Measurements from ENCODE around the gene CDCA5.

The CDCA5 gene

DNA sequence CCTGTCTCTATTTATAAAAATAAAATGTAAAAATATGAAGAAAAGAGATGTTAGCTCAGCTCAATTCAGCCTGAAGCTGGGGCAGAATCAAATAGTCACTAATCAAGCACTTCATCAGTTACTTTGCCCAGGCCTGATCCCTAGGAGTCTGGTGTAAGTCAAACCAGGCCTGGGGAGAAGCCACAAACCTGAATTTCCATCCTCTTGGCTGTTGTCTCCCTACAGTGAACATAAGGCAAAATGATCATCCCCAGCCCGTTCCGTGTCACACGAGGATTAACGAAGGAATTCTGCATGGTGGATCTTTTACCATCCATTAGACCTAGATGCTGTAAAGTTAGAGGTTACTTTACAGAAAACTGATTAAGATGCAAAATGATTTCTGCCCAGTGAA, 19.0 kb downstream of the CDCA5 start:
- H3K36me3 ChIP-seq (replicated peaks) = no peaks in the 10 kb centered on the region
- TF ChIP-seq, protein P1, sequence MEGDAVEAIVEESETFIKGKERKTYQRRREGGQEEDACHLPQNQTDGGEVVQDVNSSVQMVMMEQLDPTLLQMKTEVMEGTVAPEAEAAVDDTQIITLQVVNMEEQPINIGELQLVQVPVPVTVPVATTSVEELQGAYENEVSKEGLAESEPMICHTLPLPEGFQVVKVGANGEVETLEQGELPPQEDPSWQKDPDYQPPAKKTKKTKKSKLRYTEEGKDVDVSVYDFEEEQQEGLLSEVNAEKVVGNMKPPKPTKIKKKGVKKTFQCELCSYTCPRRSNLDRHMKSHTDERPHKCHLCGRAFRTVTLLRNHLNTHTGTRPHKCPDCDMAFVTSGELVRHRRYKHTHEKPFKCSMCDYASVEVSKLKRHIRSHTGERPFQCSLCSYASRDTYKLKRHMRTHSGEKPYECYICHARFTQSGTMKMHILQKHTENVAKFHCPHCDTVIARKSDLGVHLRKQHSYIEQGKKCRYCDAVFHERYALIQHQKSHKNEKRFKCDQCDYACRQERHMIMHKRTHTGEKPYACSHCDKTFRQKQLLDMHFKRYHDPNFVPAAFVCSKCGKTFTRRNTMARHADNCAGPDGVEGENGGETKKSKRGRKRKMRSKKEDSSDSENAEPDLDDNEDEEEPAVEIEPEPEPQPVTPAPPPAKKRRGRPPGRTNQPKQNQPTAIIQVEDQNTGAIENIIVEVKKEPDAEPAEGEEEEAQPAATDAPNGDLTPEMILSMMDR (IDR thresholded peaks at IDR 0.05; ENCODE audit: low read depth, low read length, missing control alignments) = no peak
- in situ Hi-C loops (cut with HindIII; ENCODE audit: low pct_ligation_motif_present, low sequenced_read_pairs) = no loop called here
- no peak for DNase-seq
- H3K4me3 ChIP-seq (ENCODE audit: low read depth, low read length) = no peak overlapping the region
- H3K27me3 ChIP-seq (replicated peaks) = no peaks in the 10 kb centered on the region
- no peak overlapping the region for H3K27ac ChIP-seq

DNA sequence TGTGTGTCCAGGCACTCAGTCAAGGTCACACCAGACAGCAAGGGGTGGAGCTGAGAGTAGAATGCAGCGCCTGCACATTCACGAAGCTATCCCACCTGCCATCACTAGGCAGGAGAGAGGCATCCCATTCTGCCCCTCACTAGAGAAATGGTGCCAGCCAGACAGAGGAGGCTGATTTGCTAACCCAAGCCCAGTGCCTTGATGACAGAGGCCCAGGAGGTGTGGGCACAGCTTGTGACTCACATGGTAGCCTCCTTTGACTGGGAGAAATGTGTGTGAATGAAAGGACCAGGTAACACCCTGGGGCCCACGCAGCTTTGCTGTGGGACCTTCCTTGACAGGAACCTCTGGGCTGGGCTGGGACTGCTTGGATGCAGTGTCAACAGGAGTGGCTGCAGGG, 20.3 kb downstream of the CDCA5 start:
- TF ChIP-seq, protein P1 (IDR thresholded peaks at IDR 0.05; ENCODE audit: low read depth, low read length, missing control alignments) = no peak
- in situ Hi-C loops (cut with HindIII; ENCODE audit: low pct_ligation_motif_present, low sequenced_read_pairs) = no loop called here
- no peak for DNase-seq
- no peak overlapping the region for H3K27ac ChIP-seq
- no peaks in the 10 kb centered on the region for H3K36me3 ChIP-seq (replicated peaks)
- H3K27me3 ChIP-seq (replicated peaks) = no peaks in the 10 kb centered on the region
- H3K4me3 ChIP-seq (ENCODE audit: low read depth, low read length) = no peak overlapping the region

DNA sequence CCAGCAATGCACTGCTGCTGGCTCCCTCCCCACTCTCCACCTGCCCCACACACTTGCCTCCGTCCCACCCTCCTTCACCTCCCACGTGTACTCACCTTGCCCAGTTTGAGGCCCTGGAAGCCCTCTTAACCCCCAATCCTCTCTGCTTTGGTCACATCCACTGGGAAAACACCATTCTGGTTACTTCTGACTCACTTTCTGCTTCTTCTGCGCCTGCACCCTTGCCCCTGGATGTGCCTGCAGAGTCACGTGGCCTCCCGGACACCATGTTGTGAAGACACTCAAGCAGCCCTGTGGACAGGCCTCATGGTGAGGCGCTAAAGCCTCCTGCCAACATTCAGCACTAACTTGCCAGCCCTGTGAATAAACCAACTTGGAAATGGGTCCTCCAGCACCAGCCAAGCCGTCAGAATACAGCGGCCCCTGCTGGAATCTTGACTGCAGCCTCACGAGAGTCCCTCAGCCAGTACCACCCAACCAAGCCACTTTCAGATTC, 22.9 kb downstream of the CDCA5 start:
- DNase-seq = no peak
- in situ Hi-C loops (cut with HindIII; ENCODE audit: low pct_ligation_motif_present, low sequenced_read_pairs) = no loop called here
- no peaks in the 10 kb centered on the region for H3K36me3 ChIP-seq (replicated peaks)
- TF ChIP-seq, protein P1 (IDR thresholded peaks at IDR 0.05; ENCODE audit: low read depth, low read length, missing control alignments) = peak; percentile 62
- no peaks in the 10 kb centered on the region for H3K27me3 ChIP-seq (replicated peaks)
- no peak overlapping the region for H3K27ac ChIP-seq
- H3K4me3 ChIP-seq (ENCODE audit: low read depth, low read length) = no peak overlapping the region

DNA sequence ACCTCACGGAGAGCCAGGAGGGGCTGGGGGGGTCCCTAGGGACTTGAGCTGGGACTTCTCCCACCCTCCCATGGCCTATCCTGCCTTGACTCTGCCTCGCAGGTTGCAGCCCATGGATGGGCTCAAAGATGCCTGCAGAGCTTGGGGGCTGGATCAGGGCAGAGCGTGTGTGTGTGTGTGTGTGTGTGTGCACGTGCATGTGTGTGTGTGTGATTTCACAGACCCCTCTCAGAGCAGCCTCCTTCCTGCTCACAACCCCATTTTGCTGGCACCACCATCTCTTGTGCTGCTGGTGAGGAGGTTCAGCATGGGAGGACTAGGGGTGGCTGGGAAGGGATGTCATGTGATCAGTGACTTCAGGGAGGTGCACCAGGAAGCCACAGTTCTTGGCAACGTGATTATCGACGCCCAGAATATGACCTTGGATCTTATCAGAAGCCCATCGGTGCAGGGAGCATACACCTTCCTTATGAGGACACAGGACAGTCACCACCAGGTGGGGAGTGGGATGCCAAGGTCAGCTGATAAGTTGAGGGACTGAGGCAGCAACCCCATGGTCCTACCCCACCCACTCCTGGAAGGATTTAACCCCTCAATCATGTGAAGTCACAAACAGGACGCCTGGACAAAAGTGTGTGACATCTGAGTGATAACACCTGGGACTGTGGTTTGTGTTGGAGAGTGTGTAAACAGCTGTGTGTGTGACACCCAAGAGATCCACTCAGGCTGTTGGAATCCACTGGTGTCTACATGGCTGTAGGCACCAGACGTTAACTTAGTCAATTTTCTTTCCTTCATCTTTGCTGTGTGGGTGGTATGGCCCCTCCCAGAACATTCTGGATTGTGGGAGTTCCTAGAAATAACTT, 23.6 kb downstream of the CDCA5 start:
- in situ Hi-C loops (cut with HindIII; ENCODE audit: low pct_ligation_motif_present, low sequenced_read_pairs) = no loop called here
- H3K36me3 ChIP-seq (replicated peaks) = no peaks in the 10 kb centered on the region
- H3K27ac ChIP-seq = no peak overlapping the region
- no peak overlapping the region for H3K4me3 ChIP-seq (ENCODE audit: low read depth, low read length)
- no peaks in the 10 kb centered on the region for H3K27me3 ChIP-seq (replicated peaks)
- DNase-seq = no peak
- TF ChIP-seq, protein P1 (IDR thresholded peaks at IDR 0.05; ENCODE audit: low read depth, low read length, missing control alignments) = no peak

DNA sequence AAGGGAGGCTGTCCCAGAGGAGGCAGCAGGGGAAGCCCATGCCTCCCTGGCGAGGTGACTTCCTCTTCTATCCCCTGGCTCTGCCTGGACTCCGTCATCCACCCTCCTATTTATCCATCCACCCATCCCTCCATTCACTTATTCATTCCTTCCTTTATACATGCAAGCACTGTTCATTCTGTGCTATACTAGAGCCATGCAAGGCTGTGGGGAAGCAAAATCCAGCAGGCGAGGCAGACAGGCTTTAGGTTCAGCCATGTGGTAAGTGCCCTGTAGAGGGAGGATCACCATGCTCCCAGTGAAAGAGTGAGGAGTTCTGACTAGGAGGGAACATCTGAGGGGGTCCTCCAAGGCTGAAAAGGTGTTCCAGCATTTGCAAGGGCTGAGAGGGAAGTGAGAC, 24.3 kb downstream of the CDCA5 start:
- H3K36me3 ChIP-seq (replicated peaks) = no peaks in the 10 kb centered on the region
- TF ChIP-seq, protein P1 (IDR thresholded peaks at IDR 0.05; ENCODE audit: low read depth, low read length, missing control alignments) = no peak
- H3K27ac ChIP-seq = no peak overlapping the region
- no peak for DNase-seq
- no peak overlapping the region for H3K4me3 ChIP-seq (ENCODE audit: low read depth, low read length)
- in situ Hi-C loops (cut with HindIII; ENCODE audit: low pct_ligation_motif_present, low sequenced_read_pairs) = no loop called here
- H3K27me3 ChIP-seq (replicated peaks) = no peaks in the 10 kb centered on the region

Measured in brain microvascular endothelial cell (primary cell).